SK-N-DZ (cell line): ENCODE data around the gene AP1B1.
"Not testable (repeated sequence)": the region's sequence is repeated elsewhere in the genome, so short reads cannot be mapped to it uniquely, and the experiment has no call there.

ENCODE experiments used
- DNase-seq: peaks from one replicate; pipeline ENCODE4 v3.0.0-alpha.2; 2015; ENCODE audit warnings: low spot score

AP1B1 gene

DNA sequence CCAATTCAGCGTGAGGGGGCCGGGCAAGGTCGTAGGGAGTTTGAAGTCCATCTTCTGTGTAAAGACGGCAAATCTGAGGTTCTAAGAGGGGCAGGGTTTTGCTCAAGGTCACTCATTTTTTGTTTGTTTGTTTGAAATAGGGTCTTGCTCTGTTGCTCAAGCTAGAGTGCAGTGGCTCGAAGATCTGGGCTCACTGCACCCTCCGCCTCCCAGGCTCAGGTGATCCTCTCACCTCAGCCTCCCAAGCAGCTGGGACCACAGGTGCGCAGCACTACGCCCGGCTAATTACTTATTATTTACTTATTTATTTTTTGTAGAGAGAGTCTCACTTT, 355 bp upstream of the AP1B1 start:
- DNase-seq: no peak

DNA sequence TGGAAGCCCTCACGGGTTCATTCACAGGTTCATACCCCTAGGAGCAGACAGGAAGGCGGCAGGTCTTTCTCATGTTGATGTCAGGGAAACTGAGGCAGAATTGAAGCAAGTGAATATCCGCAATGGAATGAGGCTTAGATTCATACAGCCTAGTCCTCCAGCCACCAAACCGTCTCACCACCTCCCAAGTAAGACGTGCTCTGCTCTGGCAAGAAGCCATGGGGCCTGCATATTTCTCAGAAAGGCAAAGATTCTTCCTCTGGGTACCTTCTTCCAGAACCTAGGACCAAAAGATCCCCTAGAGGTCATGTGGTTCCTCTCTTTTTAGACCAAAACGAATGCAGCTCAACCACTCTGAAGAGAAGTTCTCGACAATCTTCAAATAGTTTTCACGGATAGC, 1.7 kb downstream of the AP1B1 start:
- DNase-seq: no peak

DNA sequence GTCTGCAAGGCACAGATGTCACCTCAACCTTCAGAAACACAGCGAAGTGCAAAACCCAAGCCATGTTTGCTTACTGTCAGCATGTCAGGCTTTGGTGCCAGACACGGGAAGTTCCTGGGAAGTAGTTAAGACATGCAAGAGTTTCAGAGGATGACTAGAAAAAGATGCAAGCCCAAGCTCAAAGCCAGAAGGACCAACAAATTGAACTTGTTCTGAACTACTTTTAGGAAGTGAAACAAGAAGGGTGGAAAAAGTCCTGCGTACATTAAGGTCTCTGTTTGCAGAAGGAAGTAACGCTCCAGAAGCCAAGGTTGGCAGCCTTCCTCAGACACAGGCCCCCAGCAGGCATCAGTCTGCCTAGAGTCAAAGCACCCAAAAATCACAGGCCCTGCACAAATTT, 2.6 kb downstream of the AP1B1 start:
- no peak for DNase-seq

DNA sequence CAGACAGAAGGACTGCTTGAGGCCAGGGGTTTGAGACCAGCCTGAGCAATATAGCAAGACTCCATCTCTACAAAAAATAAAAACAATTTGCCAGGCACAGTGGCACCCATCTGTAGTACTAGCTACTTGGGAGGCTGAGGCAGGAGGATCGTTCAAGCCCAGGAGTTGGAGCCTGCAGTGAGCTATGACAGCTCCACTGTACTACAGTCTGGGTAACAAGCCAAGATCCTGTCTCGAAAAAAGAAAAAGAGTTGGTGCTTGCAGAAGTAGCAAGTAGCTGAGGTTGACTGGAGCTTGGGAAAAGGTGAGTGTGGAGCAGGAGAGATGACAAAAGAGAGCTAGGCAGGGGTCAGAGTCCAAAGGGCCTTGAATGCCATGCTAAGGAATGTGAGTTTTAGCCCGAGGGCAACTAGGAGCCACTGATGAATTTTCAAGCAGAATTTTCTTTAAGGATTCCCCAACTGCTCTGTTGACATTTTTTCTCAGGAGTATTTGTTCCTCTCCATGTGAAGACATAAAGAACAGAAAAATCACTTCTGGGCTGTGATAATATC, 3.1 kb downstream of the AP1B1 start:
- DNase-seq: no peak

DNA sequence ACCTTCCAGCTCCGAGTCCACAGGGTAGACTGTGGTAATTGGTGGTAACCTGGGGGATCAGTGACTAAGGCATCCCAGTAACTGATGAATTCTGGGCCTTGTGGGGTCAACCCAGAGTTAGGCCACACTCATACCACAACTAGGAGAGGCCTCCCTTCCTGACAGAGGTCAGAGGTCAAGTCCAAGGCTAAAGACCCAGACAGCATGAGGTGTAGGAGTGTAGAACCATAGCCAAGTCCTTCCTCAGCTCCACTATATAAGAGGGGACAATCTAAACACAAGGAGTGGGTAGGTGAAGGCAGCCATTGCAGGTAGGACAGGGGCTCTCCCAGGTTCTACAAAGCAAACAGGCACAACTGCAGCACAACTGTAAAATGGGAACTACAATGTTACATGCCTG, 4.6 kb downstream of the AP1B1 start:
- DNase-seq: no peak

DNA sequence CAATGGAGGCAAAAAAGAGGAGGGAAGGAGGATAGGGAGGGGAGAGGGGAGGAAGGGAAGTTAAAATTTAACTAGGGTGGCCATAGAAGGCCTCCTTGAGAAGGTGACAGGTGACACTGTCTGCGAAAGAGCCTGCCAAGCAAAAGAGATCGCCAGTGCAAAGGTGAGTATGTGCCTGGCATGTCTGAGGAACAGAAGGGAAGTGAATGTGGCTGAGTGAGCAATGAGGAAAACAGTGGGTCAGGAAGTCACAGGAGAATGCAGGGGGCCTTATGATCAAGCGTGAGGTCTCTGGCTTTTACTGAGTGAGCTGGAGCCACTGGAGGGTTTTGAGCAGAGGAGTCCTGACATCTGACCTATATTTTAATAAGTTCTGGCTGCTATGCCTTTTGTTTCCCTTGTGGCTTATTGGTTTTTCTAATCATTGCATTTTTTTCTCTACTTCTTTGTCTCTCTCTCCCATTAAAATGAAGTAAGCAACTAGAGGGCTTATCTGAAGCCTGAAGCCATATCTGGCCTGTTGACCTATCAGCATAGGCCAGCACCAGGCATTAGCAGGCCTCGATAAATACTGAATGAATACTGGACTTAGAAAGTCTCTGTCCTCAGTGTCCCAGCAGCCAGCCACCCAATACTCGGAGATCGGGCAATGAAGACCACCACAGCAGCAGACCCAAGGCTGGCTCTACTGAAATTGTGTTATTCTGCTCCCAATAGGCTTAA, 5.6 kb downstream of the AP1B1 start:
- no peak for DNase-seq

DNA sequence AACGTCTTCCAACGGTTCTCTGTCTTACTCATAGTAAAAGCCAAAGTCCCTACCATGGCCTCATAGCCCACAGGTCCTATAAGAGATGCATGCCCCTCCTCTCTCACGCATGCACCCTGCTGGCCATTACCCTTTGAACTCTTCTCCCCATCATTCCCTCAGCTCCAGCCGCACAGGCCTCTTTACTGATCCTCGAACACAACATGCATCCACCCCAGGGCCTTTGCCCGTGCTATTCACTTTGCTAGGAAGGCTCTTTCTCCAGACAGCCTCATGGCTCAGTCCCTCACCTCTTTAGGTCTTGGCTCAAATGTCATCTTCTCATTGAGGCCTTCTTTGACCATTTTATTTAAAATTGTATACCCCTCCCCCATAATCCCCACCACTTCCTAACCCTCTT, 7.5 kb downstream of the AP1B1 start:
- DNase-seq: no peak

DNA sequence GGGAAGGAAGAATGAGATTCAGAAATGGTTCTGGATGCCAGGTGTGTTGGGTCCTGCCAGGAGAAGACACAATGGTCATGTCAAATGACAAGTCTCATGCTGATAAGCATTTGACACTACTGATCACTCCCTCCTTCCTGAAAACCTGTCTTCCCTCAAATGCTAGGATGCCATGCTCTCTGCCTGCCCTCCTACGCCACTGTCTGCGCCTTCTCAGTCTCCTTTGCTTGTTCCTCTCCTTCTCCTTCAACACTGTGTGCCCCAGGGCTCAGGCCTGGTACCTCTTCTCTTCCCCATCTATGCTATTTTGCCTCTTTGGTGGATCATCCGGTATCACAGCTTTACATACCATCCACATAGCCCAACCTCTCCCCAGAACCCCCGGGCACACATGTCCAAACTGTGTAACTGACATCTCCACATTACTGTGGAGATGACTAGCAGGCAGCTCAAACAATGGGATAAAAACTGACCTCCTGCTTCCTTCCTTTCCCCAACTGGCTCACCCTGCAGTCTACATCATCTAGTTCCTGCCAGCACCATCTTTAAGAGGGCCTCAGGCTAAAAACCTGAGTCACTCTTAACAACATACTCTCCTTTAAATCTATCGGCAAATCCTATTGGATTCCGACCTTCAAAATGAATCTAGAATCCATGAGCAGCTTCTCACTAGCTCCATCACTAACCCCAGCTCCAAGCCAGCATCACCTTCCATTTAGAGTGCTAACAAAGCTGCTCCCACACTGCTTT, 8.2 kb downstream of the AP1B1 start:
- DNase-seq: no peak

DNA sequence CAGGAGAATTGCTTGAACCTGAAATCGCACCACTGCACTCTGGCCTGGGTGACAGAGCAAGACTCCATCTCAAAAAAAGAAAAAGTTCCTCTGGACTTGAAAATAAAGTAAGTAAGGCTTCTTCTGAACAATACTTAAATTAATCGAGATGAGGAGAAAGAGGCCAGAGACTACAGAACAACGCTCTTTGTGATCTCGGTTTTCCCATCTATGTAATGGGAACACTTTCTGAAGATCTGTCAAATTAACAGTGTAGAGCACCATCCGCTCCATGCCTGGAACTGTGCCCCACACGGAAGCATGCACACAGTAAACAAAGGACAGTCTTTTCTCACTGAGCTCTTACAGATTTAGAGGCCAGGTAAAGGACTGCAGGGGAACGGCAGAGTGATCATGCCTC, 9.1 kb downstream of the AP1B1 start:
- DNase-seq: no peak

DNA sequence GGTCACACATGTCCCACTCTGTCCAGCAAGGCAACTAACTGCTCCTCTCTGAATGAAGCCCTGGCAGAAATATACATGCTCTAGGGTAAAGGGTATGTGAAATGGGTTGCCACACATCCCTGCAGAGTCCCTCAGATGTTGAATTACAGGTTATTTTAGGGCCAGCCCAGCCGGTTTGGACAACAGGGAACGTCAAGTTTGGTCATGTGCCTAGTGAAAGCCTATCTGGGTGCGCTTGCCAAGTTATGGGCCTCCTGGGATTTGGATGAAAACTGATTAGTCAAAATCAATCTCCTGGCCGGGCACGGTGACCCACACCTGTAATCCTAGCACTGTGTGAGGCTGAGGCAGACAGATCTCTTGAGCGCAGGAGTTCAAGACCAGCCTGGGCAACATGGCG, 10.4 kb downstream of the AP1B1 start:
- DNase-seq: no peak

DNA sequence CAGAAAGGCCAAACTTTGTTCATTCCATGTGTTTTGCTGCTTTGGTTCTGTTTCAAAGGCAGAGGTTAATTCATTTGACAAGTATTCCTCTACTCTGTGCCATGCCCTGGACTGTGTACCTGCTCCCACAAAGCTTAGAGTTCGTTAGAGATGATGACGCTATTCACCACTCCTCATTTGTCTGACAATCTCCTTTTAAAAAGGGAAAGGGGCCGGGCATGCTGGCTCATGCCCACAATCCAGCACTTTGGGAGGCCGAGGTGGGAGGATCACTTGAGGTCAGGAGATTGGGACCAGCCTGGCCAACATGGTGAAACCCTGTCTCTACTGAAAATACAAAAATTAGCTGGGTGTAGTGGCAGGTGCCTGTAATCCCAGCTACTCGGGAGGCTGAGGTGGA, 11.7 kb downstream of the AP1B1 start:
- not testable (repeated sequence) for DNase-seq

DNA sequence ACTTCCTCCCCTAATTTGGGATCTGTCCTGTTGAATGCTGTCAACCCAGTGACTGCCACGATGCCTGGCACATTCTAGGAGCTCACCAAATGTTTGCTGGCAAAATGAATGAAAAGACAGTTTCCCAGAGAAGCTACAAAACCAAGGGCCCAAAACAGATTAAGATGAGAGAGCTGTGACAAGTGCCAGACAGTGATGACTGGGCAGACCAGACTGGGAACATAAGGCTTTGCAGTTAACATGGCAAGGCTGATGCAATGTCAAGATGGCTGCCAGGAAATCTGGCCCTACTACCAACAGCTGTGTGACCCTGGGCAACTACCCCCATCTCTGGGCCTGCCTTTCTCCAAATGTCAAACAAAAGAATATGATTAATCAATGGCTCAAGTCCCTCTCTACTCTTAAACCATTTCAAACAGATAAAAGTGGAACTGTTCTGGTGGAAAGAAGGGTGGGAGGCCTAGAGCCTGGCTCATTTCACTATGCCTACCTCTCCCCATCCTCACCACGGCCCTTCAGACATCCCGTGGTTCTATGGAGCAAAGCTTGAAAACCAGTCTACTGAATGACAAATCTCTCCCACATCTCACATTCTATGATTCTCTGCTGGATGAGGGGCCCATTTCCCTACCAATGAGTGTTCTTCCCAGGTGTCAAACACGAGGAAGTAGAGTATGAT, 12.8 kb downstream of the AP1B1 start:
- no peak for DNase-seq

DNA sequence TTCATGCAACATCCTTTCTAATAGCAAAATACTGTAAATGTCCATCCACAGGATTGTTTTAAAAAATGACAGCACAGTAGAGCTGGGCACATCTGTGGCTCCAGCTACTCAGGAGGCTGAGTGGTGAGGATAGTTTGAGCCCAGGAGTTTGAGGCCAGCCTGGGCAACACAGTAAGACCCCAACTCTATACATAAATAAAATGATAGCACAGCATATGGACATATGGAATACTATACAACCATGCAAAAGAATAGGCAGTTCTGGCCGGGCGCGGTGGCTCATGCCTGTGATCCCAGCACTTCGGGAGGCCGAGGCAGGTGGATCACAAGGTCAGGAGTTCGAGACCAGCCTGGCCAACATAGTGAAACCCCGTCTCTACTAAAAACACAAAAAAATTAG, 13.6 kb downstream of the AP1B1 start:
- DNase-seq: not testable (repeated sequence)

DNA sequence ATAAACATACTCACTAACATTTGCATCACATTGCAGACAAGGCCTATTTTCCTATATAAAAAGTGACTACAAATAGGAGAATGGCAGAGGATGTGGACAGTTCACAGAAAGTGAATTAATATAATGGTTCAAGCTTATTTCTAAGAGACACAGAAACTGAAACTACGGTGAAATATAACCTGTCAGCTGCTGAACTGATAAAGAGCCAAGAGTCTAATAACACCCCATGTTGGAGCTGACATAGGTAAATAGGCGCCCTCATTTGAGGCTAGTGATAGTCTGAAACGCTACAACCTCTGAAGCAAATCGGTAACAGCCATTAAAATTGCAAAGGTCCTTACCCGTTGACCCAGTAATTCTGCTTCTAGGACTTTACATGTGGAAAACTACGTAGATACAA, 14.0 kb downstream of the AP1B1 start:
- no peak for DNase-seq

DNA sequence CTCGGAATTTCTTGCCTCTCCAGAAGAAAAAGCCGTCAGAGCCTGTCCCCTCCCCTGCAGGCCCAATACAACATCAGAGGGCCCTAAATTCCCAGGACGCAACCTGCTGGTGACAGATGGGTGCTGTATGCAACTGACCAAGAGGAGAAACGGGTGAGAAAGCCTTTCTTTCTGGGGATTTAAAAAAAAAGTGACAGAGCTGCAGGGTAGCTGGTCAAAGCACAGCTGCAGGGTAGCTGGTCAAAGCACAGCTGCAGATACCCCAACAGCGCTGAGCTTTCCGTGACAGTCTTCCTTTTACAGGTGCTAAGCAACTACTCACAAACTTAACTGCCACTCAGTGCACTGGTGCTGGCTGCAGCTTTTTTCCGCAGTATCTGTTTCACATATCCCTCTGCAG, 17.8 kb downstream of the AP1B1 start:
- DNase-seq: no peak

DNA sequence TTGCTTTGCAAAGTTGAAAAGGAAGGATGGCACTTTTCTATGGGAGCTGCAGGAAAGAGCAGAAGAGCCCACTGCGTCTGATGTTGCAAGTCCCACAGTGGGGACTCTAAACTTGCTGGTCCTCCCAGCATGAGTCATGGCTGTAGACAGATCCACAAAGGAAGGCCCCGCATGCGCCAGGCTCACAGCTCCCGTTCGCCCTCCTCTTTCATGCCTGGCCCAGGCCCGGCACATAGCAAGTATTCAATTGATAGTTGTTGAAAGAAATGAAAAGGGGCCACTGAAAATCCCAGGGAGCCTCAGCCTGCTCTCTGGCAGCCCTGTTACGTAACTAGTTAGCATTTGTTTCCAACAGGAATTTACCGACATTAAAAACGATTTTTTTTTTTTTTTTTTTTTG, 18.9 kb downstream of the AP1B1 start:
- DNase-seq: no peak

DNA sequence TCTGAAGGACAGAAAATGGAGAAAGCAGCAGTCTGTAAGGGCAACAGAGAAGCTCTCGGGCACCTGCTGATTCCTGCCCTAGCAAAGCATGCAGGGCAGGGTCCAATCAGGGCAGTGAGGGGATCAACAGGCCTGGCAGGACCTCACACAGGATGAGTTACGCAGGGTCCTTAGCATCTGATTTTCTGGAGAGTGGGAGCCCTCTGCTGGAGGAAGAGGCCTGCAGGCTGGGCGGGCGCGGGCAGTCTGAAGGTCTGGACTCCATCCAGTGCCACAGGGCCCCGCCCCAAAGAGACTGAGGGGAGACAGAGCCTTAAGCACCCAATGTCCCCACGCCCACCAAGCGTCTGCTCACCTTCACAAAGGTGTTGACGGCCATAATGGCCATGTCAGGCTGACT, 28.9 kb downstream of the AP1B1 start:
- peak; percentile 63 for DNase-seq

DNA sequence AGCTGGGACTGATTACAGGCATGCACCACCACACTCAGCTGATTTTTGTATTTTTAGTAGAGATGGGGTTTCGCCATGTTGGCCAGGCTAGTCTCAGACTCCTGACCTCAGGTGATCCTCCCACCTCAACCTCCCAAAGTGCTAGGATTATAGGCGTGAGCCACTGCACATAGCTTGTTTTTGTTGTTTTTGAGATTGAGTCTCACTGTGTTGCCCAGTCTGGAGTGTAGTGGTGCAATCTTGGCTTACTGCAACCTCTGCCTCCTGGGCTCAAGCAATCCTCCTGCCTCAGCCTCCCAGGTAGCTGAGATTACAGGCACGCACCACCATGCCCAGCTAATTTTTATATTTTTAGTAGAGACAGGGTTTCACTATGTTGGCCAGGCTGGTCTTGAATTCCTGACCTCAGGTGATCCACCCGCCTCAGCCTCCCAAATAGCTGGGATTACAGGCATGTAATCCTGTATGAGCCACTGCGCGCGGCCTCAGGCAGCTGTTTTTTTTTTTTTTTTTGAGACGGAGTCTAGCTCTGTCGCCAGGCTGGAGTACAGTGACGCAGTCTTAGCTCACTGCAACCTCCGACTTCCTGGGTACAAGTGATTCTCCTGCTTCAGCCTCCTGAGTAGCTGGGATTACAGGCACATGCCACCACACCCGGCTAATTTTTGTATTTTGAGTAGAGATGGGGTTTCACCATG, 31.0 kb downstream of the AP1B1 start:
- not testable (repeated sequence) for DNase-seq

DNA sequence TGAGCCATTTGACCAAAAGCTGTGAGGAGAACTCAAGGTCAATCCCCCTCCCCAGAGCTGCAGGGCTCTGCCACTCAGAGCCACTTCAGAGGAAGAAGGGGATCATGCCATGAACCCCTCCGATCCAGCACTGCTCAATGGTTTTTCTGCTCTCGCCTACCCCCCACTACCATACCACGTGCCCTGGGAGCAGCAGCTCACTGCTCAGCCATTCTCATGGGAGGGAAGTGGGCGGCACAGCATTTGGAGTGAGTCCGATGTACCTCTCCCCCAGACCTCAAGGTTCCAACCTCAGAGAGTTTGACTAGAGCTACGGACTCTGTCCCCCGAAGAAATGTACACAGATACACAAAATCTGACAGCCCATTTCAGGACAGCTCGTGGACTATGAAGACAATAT, 34.5 kb downstream of the AP1B1 start:
- no peak for DNase-seq

DNA sequence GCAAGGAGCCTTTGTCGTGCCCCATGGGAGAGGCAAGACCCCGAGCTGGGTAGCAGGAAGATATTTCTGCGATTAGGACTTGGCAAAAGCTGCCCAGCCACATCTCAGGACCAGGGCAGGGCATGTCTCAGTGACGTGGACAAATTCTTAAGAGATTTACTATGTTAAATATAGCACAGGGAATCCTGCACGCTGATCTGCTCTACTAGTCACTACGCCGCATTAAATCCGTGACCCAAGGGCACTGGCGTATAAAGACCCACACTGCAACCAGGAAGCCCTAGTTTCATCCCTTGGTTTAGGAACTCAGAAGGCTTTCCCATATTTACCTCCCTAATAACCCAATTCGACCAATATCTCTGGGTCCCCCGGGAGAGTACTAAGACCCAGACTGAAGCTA, 35.1 kb downstream of the AP1B1 start:
- DNase-seq: no peak

DNA sequence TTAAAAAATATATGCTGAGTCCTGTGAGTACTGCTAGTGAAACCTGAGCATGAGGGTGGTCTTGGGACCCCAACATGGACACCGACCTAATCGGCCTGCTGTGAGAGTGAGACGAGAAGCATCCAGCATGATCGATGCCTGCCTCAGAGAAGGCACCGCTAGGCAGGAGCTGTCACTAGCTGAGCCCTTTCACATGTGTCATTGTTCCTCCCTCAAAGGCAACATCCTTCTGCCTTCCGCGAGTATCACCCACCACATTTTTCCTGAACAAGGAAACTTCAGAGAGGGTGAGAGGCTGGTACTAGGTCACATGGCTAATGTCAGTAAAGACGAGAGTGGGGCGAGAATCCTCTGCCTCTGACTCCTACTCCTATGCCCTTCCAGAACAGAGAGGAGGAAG, 35.6 kb downstream of the AP1B1 start:
- DNase-seq: no peak

DNA sequence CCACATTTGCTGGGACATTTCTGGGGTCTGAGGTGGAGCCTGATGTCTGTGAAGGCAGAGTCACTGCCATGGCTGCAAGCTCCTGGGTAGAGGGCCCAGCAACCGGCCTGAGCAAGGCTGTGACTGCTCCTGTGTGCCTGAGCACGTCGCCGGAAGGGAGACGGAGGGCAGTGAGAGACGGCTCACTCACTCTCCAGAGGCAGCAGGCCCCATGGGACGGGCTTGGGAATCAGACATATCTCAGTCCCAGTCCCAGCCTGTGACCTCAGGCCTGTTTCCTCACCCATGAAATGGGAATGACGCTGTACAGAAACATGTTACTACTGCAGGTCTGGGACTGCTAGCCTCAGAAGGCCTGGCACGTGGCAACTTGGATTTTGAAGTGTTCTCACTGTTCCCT, 36.5 kb downstream of the AP1B1 start:
- DNase-seq: no peak
